Heart right ventricle (tissue), 16 donors: Measurements from ENCODE around the gene PANX2. TPM values are rescaled to one million over a fixed set of nuclear protein-coding genes. Genes with fewer than 3 reads are reported as not detected.

Experiments
- ATAC-seq, 8 donors: fragments of 200-7000 bp; cut with Tn5 transposase; one replicate each; pipeline ENCODE4 v1.9.1; 2020; ENCODE audit warnings: mild to moderate bottlenecking in 8 of 8, moderate library complexity in 8 of 8, moderate number of reproducible peaks in 1 of 8
- DNase-seq, 2 donors: peaks; one replicate each; pipeline ENCODE4 v3.0.0-alpha.2; 2020
- H3K27ac ChIP-seq, 10 donors: fragments of 200-600 bp; sonication (generic) in 2 of 10; one replicate each; pipeline versions ENCODE4 v1.5.0 to v1.8.0; 2020 to 2022; ENCODE audit warnings: mild to moderate bottlenecking in 3 of 10
- H3K27me3 ChIP-seq, 7 donors: fragments of 200-600 bp; one replicate each; pipeline ENCODE4 v1.8.0; 2021 to 2022; ENCODE audit warnings: mild to moderate bottlenecking in 2 of 7
- H3K36me3 ChIP-seq, 9 donors: fragments of 200-600 bp; sonication (generic) in 1 of 9; one replicate each; pipeline versions ENCODE4 v1.5.0 to v1.8.0; 2020 to 2022; ENCODE audit warnings: mild to moderate bottlenecking in 2 of 9
- H3K4me1 ChIP-seq, 9 donors: fragments of 200-600 bp; sonication (generic) in 1 of 9; one replicate each; pipeline versions ENCODE4 v1.5.0 to v1.8.0; 2020 to 2022; ENCODE audit warnings: mild to moderate bottlenecking in 4 of 9
- H3K4me3 ChIP-seq, 10 donors: fragments of 200-600 bp; sonication (generic) in 2 of 10; one replicate each; pipeline versions ENCODE4 v1.5.0 to v1.8.0; 2020 to 2022; ENCODE audit warnings: mild to moderate bottlenecking in 7 of 10, moderate library complexity in 2 of 10
- H3K9me3 ChIP-seq, 11 donors: fragments of 200-600 bp in 10 of 11; sonication (generic) in 2 of 11; one replicate each; pipeline versions ENCODE4 v1.5.0 to v1.8.0; 2013 to 2022; ENCODE audit warnings: mild to moderate bottlenecking in 2 of 11, control low read depth in 1 of 11, moderate library complexity in 1 of 11
- CTCF ChIP-seq, 9 donors: fragments of 200-600 bp; sonication (generic) in 2 of 9; IDR thresholded peaks; one replicate each; pipeline versions ENCODE4 v1.5.0 to v1.8.0; 2021 to 2022; ENCODE audit warnings: antibody characterized with exemption in 9 of 9, mild to moderate bottlenecking in 5 of 9, moderate library complexity in 1 of 9
- WGBS, 2 donors: extraction: QIAGEN DNeasy Blood & Tissue Kit; methylation state at CpG; one replicate each; pipeline ENCODE4 v1.1.7; 2013; ENCODE audit warnings: inconsistent platforms in 1 of 2; 5-methylcytosine and 5-hydroxymethylcytosine counted together
- intact Hi-C, 10 donors: fragments of 100-400 bp; cut with DNase I; formaldehyde crosslinking; loops; one replicate each; pipeline versions ENCODE4 v1.11.1 to v1.14.2; 2022
- polyA plus RNA-seq, 2 donors: library from polyadenylated mRNA; stranded (reverse); fragments of 200-250 nt; gene quantifications; one replicate each; pipeline ENCODE4 v1.2.3, GENCODE V29; 2013
- total RNA-seq, 10 donors: library from RNA; stranded (reverse); fragmentation: NEBNext Ultra II Directional in 3 of 10; extraction: Animal tissue kit (Norgen Biotek cat#: 25700) in 3 of 10; gene quantifications; one replicate each; pipeline versions ENCODE4 v1.2.1 to v1.2.4, GENCODE V29; 2021 to 2023
- donor health status: Arrhythmogenic right ventricular cardiomyopathy.
- donor health status: ischemic (EF 13 %, LVEDD 7.1; RV severe dilation, severe dysfunction).
- donor health status: healthy with polysubstance abuse.
- donor health status: DM: no; HTN: yes; CAD: no.
- donor health status: DM: no; HTN: no; CAD: no.
- donor health status: ischemic (EF 25% LVEDD 6.9; RV normal size, moderate dysfunction).
- donor health status: ischemic (EF 25% LVEDD 5.7; RV mildly dilated, moderate dysfunction).
- donor health status: healthy.
- donor health status: DM: yes; HTN: yes; CAD: no.
- donor health status: Ischemic cardiomyopathy.
- donor health status: ischemic (EF 35%, LVEDD 5.7; RV mildly dilated, moderate dysfunction).
- donor health status: nonischemic (EF 11% LVEDD 7.7; RV severe dilation, severe dysfunction).
- donor health status: DM: yes; HTN: yes; CAD: no.
- donor health status: PGD.
- donor health status: ischemic (EF 29% LVEDD 5.4; RV normal size, mild dysfunction).
- donor health status: nonischemic (EF 23%, LVEDD 6.1; RV moderate dilation, normal function).

PANX2 gene
- total and polyA plus RNA-seq, 12 donors: 0.07 to 0.61 (median 0.21) TPM; not detected in 3

DNA sequence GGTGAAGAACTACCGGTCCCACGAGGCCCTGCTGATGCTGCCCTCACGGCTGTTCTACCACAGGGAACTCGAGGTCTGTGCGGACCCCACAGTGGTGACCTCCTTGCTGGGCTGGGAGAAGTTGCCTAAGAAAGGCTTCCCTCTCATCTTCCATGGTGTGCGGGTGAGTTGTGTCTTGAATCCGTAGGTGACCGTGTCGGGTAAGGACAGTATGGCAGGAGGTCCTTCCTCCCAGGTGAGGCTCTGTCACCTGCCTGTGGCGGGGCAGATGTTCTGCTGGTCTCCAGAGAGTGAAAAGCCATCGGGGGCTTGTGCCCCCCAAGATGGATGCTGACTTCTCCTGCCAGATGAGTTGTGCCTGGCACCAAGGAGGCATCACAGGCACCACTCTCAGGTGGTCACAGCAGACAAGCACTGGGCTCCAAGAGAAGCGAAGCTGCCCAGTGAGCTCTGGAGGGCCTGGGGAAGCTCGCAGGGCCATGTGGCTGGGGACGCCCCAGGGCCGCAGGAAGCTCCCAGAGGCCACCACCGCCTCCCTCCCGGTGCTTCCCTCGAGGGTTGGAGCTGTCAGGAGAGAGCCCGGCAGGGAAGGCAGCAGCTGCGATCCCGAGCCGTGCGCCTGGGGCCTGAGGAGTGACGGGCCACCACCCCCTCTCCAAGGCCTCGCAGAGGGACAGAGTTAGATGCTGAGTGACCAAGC lies 17.3 kb upstream of the PANX2 start:
- 75 to 77% methylated on average over 25 of the region's 25 CpGs for WGBS, 2 donors
- H3K9me3 ChIP-seq: no peaks in the 10 kb centered on the region
- intact Hi-C loops: loop anchor here in 1 of 10 donors (5.0 kb wide), 1 partner anchor 54 kb away; no protein-coding TSS in a partner anchor
- H3K27ac ChIP-seq: no peak overlapping the region
- DNase-seq: no peak
- no peak for ATAC-seq
- H3K27me3 ChIP-seq: peaks cover 0 to 13% (median 0%) of the 10 kb centered on the region in 7 donors
- TF ChIP-seq CTCF (IDR thresholded peaks at IDR 0.05): no peak
- H3K4me1 ChIP-seq: peaks cover 0 to 7% (median 0%) of the 10 kb centered on the region in 9 donors
- H3K36me3 ChIP-seq: no peaks in the 10 kb centered on the region
- H3K4me3 ChIP-seq: no peak overlapping the region

DNA sequence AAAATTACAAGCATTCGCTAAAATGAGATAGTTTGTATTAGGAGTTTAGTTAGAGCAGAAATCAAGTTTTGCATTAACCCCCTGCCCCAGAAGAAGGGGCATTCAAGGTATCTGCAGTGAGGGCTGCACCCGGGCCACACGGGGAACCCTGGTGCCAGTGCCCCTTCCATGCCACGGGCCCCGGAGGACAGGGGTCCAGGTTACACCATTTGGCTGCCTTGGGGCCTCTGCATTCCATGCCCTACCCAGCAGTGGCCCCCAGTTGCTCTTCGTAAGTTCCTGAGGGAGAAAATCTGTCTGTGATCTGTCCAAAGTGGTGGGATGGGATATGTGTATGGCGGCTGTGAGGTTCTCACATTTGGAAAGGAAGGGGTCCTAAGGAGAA lies 16.8 kb upstream of the PANX2 start:
- 89 to 90% methylated on average over 7 of the region's 7 CpGs for WGBS, 2 donors
- Histone ChIP-seq H3K27me3 (peaks cover 0 to 19% (median 4%) of the 10 kb centered on the region in 7 donors), H3K27ac (no peak overlapping the region), H3K4me3 (no peak overlapping the region), H3K9me3 (no peaks in the 10 kb centered on the region), H3K4me1 (peaks cover 0 to 7% (median 0%) of the 10 kb centered on the region in 9 donors), H3K36me3 (no peaks in the 10 kb centered on the region)
- ATAC-seq (no peak), DNase-seq (no peak)
- no peak for TF ChIP-seq CTCF (IDR thresholded peaks at IDR 0.05)
- intact Hi-C loops: loop anchor here in 1 of 10 donors (5.0 kb wide), 1 partner anchor 54 kb away; no protein-coding TSS in a partner anchor

DNA sequence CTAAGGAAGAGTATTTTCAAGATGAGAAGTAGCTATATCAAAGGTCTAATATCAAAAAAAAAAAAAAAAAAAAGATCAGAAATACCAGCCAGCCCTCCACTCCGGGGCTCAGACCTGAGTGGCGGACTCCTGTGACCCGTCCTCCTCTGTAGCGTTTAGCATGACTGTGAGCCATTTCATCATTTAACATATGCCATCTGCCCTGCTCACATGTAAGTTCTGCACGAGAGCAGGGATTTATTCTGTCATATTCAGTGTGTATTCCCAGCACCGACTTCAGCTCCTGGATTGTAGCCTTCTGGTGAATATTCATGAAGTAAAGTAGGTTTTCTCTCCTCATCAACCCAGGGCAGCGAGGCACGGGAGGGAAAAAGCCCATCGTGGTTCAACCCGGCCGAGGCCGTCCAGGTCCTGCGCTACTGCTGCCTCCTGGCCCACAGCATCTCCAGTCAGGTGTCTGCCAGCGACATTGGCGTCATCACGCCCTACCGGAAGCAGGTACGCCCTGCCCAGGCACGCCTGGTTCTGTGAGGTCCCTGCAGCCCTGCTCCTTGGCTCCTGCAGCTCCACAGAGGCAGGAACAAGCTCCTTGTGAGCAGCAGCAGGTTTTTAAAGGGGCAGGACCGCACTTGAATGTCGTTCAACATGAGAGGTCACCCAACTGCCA lies 12.7 kb upstream of the PANX2 start:
- TF ChIP-seq CTCF (IDR thresholded peaks at IDR 0.05): no peak
- peaks cover 0 to 28% (median 12%) of the 10 kb centered on the region in 7 donors for H3K27me3 ChIP-seq
- H3K4me3 ChIP-seq: no peak overlapping the region
- 75 to 78% methylated on average over 21 of the region's 21 CpGs for WGBS, 2 donors
- H3K9me3 ChIP-seq: no peaks in the 10 kb centered on the region
- no peak overlapping the region for H3K27ac ChIP-seq
- no peak for ATAC-seq
- no peak for DNase-seq
- intact Hi-C loops: no loop called here
- no peaks in the 10 kb centered on the region for H3K36me3 ChIP-seq
- no peaks in the 10 kb centered on the region for H3K4me1 ChIP-seq

GRCh38 chr22:50160947-50161346 lies 9.6 kb upstream of the PANX2 start:
- intact Hi-C loops: no loop called here
- no peak for ATAC-seq
- DNase-seq: no peak
- H3K27ac ChIP-seq: no peak overlapping the region
- no peaks in the 10 kb centered on the region for H3K4me1 ChIP-seq
- no peak for TF ChIP-seq CTCF (IDR thresholded peaks at IDR 0.05)
- H3K9me3 ChIP-seq: no peaks in the 10 kb centered on the region
- WGBS, 2 donors: 84 to 88% methylated on average over 7 of the region's 7 CpGs
- no peak overlapping the region for H3K4me3 ChIP-seq
- peaks cover 0 to 28% (median 16%) of the 10 kb centered on the region in 7 donors for H3K27me3 ChIP-seq
- H3K36me3 ChIP-seq: no peaks in the 10 kb centered on the region
